Stimulated activated CD8-positive, alpha-beta memory T cell treated with anti-CD3 and anti-CD28 coated beads, Interleukin-2, amount 100 ng/mL, for 48 hours (primary cell): ENCODE data around the gene SLC16A12.
"Not testable (repeated sequence)": the region's sequence is repeated elsewhere in the genome, so short reads cannot be mapped to it uniquely, and the experiment has no call there.

Experiments
- DNase-seq, 2 donors: peaks; one replicate each; pipeline ENCODE4 v3.0.0-alpha.2; 2020; ENCODE audit warnings: low read depth in 2 of 2

SLC16A12 gene

DNA sequence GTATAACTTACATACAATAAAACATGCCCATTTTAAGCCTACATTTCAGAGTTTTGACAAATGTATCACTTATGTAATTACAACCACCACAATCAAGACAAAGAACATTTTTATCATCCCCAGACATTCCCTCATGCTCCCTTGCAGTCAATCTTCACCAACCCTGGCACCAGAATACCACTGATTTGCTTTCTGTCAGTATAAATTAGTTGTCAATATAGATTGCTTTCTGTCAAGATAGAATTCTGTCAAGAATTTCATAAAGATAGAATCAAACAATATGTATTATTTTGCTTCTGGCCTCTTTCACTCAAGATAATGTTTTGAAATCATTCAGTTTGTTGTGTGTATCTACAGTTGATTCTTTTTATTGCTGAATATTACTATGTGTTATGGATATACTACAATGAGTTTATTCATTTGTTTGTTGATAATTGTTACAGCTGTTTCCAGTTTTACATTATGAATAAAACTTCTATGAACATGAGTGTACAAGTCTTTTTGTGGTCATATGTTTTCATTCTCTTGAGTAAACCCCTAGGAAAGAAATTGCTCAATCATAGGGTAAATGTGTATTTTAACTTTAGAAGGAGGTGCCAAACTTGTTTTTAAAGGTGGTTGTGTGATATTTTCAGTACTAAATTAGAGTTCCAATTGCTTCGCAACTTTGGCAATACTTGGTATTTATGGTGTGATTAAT, 64.1 kb downstream of the SLC16A12 start:
- no peak for DNase-seq

DNA sequence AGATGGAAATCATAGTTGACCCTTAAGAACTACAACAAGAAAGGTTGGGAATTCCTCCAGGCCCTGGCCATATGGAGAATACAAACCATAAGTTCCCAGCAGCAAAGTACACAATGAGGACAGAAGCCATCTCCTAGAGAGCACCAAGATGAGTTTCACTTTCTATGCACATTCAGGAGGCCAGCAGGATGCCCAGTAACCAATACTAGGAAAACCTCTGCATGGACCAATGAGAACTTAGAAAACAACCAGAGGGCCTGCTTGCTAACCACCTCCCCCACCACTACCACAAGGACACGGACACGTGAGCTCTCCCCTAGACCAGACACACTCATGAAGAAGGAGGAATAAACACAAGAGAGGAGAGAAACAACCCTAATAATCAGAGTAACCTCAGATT, 64.8 kb downstream of the SLC16A12 start:
- no peak for DNase-seq

DNA sequence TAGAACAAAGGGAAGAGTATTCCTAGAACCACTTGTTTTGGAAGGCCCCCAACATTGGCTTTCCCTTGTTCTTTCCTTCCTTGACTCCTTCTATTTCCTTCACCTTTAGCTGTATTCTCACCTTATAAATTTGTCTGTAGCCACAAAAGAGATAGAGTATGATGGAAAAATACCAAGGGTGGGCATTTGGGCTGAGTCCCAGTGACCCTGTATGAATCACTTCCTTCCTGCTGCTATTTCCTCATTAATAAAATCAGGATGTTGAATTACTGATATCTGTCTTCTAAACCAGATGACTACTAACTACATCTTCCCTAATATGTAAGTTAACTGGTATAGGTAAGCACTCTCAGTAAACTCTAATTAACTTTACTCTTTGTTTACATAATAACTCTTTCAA, 65.9 kb downstream of the SLC16A12 start:
- no peak for DNase-seq

DNA sequence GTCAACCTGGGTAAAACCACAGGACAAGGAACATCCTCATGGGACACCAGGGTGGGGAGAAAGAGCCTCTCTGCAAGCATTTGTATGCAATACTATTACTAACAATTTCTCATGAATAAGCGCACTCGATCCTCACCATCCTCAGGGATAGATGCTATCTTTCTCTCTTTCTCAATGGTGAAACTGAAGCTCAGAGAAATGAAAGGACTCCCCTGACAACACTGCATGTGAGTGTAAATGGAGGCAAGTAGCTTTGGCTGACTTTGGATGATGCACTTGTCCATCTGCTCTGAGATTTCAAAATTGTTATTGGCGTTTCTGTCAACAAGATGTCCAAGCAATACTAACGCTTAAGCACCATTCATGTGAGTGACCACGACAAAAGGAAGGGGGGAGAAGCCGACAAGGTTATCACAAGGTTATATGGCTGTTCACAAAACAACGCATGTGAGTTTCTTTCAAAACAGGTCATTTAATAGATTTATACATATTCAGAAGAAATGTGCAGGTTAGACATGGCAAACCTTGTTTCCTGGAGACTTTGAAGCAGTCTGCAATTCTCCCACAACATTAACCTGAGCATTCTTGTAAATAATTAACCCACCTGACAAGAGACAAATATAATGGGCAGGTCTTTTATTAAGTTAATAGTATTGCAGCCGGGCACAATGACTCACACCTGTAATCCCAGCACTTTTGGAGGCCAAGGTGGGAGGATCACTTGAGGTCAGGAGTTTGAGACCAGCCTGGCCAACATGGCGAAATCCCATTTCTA, 67.0 kb downstream of the SLC16A12 start:
- no peak for DNase-seq

DNA sequence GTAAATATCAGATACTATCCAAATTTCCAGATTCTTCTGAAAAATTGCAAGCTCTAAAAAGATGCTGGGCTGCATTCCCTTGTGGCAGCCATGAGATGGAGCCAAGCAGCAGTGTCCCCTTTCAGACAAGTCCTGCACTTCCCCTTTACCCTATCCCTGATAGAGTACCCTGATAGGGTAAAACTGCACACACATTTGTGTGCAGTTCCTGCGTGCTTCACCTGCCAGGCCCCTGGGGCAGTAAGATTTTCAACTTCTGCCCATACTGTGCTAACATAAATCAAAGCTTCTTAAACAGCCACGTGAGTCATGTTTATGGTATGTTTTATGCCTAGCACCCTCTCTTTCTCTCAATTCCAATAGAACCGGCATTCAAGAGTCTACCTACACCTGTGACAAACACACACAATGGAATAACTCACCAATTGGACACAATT, 68.8 kb downstream of the SLC16A12 start:
- DNase-seq: no peak

DNA sequence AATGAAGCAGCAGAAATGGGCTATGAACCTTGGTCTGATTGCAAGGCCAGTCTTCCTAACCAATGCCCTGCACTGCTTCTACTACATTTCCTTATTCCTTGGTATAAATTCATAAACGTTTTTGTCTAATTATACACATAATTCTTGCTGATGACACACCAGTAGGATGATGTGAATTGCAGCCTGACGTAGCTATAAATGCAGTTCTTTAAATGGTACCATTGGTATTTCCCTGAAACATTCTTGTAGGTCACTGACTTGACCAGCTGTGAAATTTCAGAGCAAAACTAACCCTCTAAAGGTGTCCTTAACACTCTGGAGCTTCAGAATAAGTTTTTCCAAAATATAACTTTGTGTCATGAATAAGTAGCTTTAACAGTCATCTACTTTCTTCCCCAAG, 70.2 kb downstream of the SLC16A12 start:
- DNase-seq: no peak

DNA sequence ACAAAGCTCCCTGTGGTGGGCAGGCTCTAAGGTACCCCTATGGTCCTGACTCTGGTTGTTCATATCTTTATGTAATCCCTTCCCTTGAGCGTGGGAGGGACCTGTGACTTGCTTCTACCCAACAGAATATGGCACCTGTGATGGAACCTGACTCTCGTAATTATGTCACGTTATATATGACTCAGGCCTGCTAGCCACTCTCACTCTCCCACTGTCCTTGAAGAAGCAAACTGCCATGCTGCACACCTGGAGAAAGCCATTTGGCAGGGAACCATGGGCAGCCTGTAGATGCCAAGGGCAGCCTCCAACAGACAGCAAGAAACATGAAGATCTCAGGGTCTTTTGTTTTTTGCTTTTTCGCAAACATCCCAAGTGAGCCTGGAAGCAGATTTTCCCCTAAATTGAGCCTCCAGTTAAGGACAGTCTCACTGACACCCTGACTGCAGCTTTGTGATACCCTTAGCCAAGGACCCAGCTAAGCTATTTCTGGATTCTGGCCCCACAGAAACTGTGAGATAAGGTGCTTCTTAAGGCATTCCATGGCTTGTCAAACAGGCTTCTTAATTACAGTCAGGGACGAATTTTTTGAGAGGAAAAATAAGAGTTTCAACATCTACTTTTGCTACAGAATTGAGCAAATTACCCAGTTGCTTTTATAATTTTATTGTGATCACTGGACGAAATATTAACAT, 71.4 kb downstream of the SLC16A12 start:
- no peak for DNase-seq

DNA sequence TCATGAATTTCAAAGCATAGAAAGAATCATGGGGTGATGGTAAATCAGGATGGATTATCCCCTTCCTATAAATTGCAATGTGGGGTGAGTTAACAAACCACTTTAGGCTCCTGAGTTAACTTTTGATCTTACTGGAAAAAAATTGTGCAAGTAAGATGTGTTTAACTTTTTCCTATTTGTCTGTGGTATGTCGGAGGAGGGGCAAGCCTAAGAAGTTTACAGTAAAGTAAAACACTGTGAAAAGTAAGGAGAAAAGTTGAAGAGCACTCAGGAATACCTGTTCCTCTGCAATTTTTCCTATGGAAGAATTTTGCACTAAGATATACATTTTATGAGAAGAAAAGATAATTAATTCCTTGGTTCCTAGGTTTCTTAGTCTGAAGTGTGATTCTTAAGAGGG, 76.6 kb downstream of the SLC16A12 start:
- DNase-seq: no peak

DNA sequence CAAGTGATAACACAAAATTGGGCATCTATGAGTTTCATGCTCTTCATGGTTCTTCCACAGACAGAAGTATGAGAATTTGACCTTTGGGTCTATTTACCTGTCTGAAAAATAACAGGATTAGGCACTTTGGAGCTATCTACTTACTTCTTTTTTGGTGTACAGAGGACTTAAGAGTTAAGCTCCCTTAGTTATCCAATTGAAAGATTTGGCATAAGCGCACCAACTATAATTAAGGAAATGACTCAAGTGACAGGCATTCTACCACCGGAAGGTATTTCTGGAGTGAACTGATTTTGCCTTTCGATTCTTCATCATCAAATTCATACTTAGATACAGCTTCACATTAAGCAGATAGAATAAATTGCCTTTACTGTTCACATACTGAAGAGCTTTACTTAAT, 77.1 kb downstream of the SLC16A12 start:
- no peak for DNase-seq

DNA sequence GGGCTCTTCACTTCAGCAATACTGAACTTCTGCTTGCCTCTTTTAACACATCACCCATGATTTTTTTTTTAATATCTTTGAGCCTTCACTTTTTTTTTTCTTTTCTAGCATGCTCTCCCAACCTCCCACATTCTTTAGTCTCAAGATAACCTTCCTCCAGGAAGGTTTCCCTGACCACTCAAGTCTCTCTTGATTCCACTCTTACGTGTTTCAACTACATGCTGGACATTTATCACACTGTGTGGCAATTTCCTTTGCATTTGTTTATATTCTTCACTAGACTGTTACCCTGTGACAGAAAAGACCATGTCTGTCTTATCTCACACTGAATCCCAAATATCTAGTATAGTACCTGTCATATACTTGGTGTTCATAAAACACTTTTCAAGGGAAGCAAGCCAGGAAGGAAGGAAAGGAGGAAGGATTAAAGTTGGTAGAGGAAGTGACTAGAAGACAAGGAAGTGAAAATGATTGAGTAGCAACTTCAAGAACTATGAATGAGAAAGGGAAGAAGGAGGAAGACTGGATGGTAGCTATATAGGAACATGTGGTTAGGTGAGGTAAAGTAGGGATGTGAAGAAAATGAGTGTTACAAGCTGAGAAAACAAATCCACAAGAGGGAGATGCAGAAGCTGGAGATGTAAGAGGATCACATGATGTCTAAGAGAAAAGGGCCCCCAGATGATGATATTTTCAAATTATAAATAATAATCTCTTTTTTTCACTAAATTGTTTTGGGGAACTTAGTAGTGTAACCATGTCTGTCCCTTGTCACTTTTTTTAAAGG, 80.6 kb downstream of the SLC16A12 start:
- DNase-seq: no peak

DNA sequence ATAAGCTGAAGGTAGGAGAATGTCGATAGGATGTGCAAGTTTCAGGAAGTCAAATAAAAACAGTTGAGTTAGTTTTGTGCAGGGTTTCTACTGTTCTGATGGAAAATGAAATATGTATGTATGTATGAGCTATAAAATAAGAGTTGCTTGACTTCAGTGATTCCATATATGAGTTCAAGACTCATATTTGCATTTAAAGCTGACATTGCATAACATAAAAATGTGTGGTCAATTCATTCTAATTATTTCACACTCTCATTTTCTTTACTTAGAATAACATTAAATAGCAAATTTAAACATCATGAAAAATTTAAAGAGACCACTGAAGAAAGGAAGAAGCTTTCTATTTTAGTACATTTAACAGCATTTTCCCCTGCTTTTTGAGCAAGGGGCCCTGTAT, 83.2 kb downstream of the SLC16A12 start:
- DNase-seq: no peak

DNA sequence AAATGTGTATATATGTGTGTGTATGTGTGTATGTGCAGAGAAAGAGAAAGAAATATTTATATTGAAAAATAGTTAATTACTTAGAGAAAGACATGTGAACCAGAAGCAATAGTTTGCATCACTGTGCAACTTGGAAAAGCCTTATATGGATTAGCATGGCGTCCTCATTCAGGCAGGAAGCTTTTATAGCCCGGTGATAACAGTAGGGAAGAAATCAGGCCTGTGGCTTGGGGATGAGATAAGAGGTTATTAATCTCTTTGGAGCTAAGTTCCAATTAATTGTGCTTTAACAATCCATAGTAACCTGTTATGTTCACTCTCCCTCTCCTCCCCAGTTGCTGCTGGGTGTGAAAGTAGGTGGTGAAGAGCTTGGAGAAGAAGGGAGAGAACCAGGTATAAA, 84.5 kb downstream of the SLC16A12 start:
- no peak for DNase-seq

DNA sequence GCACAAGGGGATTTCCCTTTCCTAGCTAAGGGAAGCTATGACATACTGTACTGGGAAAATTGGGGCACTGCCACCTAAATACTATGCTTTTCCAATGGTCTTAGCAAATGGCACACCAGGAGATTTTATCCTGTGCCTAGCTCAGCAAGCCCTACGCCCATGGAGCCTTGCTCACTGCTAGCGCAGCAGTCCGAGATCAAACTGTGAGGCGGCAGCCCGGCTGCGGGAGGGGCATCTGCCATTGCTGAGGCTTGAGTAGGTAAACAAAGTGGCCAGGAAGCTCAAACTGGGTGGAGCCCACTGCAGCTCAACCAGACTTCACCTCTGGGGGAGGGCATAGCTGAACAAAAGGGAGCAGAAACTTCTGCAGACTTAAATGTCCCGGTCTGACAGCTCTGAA, 90.6 kb downstream of the SLC16A12 start:
- not testable (repeated sequence) for DNase-seq

DNA sequence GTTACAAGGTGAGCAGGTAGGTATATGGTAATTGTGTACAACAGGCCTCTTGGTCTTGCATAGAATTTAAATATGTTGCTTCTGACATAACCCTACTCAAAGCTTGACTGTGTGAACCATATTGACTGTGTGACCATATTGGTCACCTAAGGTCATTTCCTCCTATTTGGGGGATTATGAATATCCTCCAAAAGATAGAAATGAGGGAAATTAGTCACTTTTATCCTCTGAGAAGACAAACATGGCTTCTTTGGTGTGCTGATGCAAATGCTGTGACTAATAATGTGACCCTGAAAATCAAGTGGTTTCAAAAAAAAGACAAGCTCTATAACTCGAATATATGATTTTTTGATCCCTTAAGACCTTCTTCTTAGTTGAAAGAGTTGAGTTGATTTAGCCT, 93.1 kb downstream of the SLC16A12 start:
- no peak for DNase-seq

DNA sequence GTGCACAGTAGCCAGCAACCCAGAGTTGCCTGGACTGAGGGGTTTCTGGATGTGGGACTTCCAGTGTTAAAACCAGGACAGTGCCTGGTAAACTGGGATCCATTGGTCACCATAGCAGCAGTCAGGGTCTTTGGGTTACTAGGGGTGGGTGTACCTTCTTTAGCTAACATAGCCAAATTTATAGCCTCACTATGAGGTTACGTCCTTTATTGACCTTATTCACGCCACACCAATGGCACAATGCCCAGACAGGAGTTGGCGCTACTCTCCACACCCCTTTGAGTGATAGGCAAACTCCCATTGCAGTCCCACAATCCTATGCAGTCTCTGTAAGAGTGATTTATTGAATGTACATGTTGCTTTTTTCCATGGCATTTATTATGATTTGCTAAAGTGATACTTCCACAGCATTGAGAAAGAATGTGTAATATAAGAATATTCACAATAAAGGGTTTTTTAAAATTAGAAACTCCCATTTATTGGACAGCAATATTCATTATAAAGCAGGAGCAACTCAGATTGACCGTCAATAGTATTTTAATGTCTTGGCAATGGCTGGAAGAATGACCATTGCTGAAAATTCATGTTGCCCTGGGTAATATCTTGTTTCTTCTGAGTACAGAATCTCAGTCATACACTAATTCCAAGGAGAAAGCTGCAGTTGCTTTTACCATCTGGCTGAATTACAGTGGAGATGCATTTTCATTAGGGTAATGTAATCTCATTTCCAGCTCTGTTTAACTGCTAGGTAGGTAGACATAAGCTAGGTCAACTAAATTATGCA, 95.0 kb downstream of the SLC16A12 start:
- DNase-seq: no peak

DNA sequence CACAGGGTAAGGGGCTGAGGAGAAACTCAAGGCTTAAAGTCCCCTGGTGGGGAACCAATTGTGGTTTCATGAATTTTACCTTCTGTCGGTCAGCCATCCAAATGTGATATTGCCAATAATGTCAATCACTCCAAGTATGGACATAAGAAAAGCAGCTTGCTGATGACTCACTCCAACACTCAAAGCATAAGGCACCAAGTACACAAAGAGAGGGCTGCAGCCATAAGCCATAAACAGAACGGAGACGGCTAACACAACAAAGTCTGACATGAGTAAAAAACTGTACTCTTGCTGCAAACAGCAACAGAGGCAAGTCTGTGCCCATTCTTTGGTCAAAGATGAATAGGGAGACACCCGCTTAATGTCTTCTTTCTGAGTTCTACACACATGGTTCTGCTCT, 96.9 kb downstream of the SLC16A12 start:
- DNase-seq: no peak

DNA sequence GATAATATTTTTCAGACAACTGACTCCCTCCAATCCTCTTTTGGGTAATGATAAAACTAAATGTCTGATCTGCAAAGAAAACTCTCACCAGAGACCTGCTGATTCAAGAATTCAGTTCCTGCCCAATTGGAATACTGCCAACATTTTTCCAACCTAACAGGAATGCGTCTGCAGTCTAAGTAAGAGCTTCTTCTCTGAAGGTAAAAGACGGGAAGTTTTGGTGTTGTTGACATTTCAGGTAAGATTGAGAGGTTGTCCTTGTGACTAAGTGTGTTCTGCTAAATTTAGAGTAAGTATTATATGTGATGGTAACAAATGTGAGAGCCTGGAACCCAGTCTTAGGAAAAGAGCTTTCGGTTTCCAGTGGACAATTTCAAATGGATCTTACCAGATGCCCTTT, 103.4 kb downstream of the SLC16A12 start:
- DNase-seq: no peak

DNA sequence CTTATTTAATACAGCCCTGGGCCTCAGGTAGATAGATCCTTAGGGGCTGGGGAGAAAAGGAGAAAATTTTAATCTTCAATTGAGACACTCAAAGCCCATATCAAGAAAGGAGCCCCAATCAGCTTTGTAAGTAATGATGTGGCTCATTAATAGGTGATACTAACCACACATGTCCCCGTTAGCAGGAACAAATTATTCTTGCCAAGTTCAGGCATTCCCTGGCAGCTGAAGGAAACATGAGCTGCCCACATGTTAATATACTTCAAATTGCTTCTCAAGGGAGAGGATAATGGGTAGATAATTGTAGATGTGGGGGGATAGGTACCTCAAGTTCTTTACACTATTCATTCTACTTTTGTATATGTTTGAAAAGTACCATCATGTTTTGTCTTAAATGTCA, 106.5 kb downstream of the SLC16A12 start:
- DNase-seq: no peak

DNA sequence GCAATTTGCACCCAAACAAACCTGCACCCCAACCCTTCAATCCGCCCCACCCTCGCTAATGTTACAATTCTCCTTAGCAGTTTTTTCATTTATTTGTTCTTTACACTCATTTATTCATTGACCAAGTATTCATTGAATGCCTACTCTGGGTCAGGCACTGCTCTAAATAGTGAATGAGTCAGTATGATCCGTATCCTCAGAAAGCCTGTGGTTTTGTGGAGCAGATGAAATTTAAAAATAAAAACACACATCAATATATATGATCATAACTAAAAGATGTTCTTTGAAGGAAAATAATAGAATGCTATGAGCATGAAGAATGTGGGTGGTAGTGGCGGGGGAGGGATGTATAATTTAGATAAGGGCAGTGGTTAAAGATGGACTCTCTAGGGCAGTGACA, 107.8 kb downstream of the SLC16A12 start:
- no peak for DNase-seq

DNA sequence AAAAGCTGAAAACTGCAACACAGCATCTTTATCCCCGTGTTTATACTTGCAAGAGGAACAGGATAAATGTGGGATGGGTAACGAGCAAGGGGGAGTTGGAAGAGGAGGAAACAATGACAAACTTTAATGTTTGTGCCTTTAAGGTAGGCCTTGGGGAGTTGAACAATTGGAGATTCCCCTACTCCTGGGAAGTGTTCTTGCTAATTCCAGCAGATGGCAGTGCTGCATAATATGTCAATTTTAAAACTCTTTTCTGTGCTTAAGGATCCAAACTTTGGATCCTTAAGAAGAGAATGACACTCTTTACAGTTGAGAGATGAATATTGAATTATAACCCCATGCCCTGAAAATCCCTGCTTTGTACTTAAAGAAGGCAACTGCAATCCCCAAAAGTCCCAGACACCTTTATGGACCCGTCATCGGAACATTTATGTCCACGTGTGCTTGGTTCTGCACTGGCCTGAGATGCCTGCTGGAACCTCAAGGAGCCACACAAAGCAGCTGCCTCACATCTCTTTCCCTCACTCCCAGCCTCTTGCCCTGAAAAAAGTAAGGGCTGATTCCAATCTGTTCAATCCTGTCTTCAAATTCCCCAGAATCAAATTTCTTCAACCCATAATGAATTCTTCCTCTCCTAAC, 109.0 kb downstream of the SLC16A12 start:
- DNase-seq: no peak

DNA sequence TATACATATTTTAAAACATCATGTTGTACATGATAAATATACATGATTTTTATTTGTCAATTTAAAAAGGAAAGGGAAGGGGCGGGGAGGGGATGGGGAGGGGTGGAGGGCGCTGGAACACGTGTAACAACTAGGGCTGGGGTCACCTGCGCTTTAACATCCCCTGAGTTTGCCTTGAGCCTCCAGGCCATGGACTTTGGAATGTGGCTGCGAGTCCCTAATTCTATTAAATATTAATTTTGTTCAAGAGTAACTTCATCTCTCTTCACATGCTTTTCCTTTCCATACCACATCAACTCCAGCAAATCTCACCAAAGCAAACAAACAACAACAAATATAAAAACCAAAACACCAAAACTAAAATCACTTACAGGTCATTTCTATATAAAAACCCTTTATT, 110.4 kb downstream of the SLC16A12 start:
- DNase-seq: no peak
